8988T (cell line): Measurements from ENCODE around the gene PRMT7.

Source experiments
- DNase-seq: peaks from one replicate; pipeline ENCODE4 v3.0.0; 2011

PRMT7 gene, protein sequence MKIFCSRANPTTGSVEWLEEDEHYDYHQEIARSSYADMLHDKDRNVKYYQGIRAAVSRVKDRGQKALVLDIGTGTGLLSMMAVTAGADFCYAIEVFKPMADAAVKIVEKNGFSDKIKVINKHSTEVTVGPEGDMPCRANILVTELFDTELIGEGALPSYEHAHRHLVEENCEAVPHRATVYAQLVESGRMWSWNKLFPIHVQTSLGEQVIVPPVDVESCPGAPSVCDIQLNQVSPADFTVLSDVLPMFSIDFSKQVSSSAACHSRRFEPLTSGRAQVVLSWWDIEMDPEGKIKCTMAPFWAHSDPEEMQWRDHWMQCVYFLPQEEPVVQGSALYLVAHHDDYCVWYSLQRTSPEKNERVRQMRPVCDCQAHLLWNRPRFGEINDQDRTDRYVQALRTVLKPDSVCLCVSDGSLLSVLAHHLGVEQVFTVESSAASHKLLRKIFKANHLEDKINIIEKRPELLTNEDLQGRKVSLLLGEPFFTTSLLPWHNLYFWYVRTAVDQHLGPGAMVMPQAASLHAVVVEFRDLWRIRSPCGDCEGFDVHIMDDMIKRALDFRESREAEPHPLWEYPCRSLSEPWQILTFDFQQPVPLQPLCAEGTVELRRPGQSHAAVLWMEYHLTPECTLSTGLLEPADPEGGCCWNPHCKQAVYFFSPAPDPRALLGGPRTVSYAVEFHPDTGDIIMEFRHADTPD

DNA sequence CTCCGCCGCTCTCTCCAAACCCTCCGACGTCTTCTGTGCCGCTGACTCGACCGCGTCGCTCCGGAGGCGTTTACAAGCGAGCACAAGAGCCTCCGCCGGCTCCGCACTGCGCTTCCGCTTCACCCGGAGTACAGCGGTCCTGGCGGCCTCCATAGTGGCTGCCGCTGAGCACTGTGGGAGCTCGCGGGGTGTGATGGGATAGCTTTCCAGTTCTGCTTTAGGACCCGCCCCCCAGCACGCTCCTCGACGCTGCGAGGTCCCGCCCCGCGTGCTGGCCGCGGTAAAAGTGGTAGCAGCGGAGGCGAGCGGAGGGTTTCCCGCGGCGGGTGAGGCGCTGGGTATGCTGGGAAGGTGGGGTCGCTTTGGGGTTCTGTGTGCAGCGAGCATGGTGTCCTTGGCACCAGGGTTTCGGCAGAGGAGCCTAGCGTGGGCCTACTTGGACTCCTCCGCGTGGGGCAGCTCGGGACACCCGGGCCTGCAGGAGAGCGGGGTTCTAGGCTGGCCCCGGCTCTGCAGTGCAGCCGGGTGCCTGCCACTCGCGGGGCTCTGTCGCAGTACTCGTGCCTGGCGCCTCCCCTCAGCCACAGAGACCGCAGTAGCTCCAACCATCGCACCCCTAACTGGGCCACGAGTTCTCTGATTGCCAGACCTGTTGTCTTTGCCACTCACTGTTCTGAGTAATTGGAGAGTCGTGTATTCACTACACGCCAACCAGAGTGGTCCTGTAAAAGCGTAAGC is at the start of gene PRMT7, which contains the start of gene SLC7A6OS:
Gene PRMT7, plus strand, starts transcription at position 246 of the 738 bp plus-strand sequence. CDS start 4,961 bp downstream, outside the sequence.
Gene SLC7A6OS, minus strand, starts transcription at position 173 of the 738 bp plus-strand sequence. Its CDS starts 20 bp downstream, at position 153.
- peak; percentile 97 for DNase-seq

DNA sequence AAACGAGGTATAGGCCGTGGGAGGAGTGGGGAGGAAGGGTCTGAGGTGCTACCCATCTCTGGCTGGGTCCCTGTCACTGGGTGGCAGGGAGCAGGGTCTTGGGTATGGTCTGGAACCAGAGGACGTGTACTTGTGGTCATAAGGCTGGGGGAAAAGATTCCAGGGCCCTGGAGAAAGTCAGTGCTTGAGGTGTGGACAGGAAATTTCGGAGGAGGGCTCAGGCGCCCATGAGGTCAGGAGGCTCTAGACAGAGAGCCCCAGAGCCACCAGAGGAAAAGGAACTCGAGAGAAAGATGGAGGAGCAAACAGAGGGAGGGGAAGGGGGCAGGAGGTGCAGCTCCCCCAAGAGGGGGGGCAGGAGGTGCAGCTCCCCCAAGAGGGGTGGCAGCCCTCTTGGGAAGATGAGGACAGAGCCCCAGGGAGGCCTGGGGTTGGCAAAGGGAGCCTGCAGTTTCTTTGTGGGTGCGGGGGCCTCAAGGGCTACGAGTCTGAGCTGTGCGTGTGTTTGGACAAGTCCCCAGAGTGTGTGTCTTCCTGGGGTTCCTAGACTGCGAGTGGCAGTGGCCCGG is 47.2 kb upstream of the PRMT7 start:
- no peak for DNase-seq

DNA sequence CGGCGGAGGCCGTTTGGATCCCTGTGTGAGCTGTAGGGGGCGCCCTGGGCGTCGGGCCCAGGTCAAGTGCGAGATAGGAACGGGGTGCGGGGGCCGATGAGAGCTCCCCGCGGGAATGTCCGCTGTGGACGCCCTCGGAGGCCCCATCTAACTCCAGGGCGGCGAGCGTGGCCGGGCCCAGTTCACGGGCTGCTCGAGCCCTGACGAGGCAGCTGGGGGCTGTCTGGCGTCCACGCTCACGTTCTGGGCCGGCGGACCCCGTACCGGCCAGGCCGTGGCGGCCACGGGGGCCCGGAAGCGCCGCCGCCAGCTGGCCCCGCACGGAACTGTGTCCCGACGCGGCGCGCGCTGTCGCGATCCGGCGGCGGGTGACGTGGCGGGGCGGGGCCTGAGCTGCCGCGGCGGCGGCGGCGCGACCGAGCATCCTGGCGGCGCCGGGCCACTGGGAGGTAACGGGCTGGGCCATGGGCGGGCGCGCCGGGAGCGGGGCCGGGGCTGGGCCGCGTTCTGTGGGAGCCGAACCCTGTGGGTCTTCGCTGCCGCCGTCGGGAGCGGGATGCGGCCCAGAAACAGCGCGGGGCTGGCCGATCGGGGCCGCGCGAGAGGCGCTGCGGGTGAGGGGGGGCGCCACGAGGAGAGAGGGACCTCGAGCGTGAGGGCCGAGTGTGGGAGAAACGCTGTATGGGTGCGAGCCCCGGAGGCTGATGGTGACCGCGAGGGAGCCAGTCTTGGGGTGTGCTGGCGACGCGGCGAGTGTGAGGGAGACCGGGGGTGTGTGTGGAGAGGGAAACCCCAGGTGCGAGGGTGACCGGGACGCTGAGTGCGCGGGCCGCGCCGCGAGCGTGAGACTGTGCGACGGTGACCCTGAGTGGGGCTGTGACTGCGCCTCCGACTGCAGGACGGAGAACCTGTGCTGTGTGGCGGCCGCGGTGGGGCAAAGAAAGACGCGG is 46.4 kb upstream of the PRMT7 start, which contains the start of gene SLC7A6:
Gene SLC7A6, plus strand, starts transcription at position 399 of the 950 bp plus-strand sequence. CDS start 10,201 bp downstream, outside the sequence.
- peak; percentile 93 for DNase-seq

DNA sequence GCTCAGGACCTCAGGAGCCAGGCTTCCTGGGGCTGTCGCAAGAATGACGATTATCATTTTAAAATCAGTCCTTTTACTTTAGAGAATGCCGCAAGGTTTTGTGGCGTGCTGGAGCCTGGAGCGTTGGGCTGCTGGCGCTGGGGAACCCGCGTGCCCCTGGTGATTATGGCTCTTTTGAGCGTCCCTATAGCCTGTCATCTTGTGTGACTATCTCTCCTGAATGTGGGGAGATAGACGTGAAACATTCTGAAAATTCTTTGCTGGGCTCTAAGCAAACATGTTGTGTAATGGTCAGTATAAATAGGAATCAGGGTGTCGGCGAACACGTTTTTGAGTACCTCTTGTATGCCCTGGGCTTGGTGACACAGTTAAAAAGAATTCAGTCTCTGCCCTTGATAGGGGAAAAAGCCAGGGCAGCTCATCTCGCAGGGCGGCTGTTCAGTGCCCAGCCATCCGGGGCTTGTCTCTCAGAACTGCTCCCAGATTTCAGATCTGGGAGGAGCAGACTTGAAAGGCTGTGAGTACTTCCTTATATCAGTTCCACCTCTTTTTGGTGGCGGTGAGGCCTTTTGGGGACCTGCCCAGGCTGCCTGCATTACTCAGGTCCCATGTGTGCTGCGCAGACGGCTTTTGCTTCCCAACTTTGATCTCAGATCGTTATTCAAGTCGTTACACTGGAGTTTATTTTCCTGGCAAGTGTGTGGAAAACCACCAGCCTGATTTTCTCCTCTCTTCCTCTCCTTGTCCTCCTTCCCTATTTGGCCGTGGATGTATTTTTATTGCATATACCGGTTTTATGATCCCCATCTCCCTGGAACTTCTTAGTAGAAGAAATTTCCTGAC is 45.5 kb upstream of the PRMT7 start:
- DNase-seq = peak; percentile 92

DNA sequence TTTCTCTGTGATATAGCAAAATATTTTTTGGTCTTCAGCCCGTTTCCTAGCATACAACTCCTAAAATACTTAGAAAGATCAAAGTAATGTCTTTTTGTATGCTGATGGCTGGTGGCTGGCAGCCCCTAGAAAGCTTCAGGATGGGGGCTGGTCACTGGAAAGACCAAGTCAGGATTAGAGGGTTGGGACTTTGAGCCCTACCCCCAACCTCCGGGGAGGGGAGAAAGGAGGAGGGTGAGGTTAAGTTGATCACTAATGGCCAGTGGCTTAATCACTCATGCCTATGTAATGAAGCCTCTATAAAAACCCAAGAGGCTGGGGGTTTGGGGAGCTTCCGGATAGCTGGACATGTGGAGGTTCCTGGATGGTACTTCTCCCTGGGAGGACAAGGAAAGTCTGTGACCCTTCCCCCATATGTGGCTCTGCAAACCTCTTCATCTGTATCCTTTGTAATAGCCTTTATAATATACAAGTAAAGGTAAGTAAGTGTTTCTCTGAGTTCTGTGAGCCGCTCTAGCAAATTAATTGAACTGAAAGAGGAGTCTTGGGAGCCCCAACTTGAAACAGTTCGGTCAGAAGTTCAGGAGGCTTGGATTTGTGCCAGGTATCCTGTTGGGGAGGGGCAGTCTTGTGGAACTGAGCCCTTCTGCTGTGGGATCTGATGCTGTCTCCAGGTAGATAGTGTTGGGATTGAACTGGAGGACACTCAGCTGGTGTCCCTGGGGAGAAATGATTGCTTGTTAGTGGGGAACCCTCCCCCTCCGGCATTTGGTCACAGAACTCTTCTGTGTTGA is 43.0 kb upstream of the PRMT7 start:
- DNase-seq = no peak

DNA sequence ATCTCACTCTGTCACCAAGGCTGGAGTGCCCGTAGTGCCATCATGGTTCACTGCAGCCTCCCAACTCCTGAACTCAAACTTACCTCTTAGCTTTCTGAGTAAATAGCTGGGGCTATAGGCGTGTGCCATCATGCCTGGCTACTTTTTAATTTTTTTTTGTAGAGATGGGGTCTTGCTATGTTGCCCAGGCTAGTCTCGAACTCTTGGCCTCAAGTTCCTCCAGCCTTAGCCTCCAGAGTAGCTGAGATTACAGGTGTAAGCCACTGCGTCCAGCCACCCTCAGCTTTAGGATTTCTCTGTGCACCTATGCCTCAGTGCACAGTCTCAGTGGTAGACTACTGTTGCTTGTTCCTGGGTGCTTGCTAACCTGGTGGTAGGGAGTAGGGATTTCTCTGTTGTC is 41.0 kb upstream of the PRMT7 start:
- no peak for DNase-seq

DNA sequence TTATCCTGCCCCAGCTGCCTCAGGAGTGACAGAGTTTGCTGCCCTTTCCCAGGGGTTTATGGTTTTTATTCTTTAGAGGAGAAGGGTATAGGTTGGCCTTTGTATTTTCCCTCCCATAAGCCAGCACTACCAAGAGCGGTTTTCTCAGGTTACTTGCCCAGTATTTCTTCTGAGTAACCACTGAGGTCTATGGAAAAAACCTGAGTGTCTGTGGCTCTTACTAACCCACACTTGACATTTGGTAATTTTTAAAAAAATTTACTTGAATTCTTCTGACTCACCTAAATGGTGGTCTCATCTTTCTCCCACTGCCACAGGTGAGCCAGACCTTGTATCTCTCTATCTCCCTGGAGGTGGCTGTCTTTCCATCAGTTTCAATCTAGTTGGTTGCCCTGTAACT is 40.5 kb upstream of the PRMT7 start:
- DNase-seq = no peak

DNA sequence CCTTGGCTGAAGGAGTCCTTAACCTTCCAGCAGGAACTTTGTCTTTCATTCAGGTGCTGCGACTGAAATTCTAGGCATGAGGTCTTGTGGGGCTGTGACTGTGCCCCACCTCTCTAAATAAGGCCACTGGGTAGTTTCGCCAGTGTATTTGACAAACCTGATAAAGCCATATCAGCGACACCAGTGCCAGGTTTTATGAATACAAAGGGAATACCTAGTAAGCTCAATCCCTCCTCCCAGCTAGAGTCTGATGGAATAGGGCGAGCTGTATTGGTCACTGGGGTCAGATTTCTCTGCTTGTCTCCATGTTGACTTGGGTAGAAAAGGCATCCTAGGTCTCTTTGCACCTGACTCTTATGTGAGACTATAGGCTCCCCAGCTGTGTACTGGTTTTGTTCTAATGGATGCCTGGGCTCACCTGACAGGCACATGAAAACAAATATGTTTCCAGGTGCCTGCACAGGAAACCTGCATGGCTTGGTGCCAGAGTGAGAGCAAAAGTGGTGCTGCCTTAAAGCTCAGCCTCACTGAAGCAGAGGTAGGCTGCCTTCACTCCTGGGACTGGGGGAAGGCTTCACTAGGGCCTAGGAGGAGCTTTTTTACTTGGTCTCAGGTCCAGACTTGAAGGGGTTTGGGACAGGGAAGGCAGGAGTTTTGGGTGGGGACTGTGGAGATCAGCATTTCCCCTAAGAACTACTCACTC is 38.2 kb upstream of the PRMT7 start:
- no peak for DNase-seq

DNA sequence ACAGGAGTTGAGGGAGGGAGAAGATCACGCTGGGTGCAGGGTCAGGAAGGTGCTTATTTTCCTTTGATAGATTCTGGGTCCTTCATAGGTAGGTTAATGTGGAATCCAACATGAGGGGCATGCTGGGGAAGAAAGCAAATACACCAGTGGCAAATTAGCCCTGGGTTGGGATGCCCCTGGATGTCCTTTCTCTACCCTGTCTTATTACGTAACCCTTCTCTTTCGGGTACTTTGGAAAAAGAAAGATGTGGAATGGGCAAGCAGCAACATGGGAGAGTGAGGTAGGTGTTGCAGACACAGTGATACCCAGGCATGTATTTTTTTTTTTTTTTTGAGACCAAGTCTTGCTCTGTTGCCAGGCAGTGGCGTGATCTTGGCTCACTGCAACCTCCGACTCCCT is 37.4 kb upstream of the PRMT7 start:
- DNase-seq = no peak

DNA sequence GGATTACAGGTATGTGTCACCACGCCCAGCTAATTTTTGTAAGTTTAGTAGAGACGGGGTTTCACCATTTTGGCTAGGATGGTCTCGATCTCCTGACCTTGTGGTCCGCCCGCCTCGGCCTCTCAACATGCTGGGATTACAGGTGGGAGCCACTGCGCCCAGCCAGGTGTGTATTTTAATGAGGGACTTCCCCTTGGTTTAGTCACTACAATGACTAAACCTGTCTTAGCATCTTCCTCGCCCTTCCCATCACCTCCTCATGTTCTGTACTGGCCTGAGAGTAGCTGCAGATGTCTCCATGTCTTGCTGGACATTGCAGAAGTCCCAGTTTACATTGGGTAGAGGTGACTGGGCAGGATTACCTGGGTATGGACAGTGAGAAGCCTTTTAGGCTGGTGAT is 36.9 kb upstream of the PRMT7 start:
- DNase-seq = no peak

DNA sequence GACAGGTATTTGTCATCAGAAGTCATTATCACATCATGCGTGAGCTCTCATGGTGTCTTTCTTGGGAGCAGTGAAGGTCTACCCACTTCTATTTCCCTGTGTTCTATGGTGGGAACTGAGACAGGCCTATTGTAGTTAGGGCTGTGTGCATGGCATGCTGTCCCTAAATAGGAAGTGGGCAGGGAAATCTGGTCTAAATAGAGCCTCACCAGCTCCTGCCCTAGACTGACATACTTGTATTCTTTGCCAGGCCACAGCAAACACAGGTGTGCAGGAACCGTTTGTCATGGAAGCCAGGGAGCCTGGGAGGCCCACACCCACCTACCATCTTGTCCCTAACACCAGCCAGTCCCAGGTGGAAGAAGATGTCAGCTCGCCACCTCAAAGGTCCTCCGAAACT is 36.4 kb upstream of the PRMT7 start:
- no peak for DNase-seq

DNA sequence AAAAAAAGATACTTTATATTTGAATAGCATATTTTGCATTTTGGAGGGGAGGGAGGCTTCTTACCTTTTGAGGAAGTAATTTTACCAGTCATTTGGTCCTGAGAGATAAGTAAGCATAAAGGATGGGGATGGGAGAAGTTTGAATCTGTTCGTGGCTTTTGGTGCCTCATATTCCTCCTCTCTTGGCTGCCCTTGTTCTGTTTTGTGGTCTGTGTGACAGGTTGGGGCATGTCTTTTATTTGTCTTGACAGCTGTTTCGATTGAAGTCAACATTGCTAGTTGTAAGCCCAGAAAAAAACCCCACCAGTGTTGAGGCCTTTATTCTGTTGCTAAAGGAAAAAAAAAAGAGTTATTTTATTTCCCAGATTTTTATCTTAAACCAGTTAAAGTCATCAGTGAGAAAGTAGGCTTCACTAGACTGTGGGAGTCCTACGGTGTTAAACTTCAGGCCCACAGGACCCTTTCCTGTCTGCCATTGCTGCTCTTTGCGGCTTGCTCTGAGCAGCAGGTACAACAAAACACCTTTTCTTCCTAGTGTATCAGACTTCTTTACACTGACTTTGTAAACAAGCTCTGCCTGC is 35.1 kb upstream of the PRMT7 start:
- no peak for DNase-seq

DNA sequence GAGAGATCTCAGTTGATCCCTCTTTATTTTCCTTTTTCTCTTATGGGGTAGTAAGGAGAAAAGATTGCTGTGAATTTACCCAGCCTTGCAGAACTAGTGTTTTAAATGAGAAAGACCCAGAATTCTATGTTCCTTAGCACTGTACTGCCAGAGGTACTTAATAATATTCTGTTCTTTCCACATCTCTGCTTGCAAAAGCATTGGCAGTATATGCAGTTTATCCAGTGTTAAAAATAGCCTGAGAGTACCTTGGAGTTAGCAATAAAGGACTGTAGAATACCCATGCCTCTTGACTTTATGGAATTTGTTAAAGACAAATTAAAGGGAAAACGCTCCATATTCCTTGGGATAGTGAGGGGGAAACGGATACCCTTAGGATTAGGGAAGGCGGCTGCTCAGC is 34.6 kb upstream of the PRMT7 start:
- no peak for DNase-seq

DNA sequence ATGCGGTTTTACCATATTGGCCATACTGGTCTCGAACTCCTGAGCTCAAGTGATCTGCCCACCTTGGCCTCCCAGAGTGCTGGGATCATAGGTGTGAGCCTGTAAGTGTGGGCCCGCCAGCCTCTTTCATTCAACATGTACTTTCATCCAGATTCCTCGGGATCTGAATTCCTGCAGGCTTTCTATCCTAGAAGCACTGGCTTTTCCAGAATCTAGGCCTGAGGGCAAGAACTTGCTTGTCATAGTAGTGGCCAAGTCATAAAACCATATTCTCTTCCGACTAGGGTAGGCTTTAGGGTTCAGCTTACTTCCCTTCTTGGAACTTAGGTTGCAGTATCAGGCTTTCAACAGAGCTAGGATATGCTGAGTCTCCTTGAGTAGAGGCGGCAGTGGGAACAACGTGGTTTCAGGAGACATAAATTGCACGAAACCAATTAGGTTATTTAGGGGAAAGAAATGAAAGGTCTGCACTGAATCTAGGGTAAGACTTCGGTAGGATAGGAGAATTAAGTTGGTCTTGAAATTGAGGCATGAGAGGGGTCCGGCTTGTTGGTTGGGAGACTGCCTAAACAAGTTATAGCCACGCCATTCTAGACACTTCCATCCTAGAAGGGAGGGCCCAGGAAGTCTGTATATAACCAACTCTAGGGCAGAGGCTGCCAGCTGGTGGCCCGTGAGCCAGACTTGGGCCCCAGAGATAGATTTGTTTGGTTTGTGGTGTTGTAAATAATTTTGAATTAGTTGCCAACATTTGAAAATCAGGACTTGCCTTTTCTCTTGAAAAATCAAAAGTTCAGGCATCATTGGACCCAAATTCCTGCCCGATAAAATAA is 30.9 kb upstream of the PRMT7 start:
- no peak for DNase-seq

DNA sequence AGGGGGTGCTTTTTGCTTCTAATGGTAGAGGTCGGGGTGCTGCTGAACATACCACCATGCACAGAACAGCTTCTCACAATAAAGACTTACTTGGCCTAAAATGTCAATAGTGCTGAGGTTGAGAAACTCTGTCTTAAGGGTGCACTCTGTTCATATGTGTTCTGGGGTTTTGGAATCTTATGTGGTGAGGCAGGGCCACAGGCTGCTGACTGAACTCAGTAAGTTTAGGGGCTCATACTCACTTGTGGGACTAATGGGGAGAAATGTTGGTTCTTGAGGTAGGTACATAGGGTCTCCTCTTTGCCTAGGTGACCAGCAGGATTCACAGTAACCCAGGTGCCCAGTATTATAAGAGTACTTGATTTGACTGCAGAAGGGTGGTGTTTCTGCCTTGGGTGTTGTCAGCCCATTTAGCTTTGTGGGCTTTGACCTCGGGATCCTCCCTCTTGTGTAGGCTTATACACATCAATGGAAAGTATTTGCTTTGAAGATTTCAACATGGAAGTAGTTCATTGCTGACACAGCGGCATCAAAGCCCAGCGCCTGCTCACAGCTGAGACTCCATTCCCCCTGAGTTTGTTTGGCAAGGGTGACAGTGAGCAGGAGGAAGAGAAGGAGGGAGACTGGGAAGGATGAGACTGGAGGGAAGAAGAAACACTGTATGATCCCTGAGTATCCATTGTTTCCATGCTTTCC is 29.3 kb upstream of the PRMT7 start:
- DNase-seq = no peak

DNA sequence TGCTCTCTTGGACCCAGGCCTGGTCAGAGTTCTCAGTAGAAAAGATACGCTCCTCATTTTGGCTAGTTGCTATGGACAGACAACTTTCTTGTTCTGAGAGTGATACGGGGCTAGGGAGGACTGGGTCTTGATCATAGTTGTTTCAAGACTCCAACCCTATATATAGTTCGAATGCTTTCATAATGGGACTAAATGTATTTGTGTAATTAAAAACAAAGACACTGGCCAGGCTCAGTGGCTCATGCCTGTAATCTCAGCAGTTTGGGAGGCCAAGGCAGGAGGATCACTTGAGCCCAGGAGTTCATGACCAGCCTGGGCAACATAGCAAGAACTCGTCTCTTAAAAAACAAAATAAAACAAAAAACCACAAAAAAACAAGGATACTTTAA is 28.8 kb upstream of the PRMT7 start:
- DNase-seq = no peak

DNA sequence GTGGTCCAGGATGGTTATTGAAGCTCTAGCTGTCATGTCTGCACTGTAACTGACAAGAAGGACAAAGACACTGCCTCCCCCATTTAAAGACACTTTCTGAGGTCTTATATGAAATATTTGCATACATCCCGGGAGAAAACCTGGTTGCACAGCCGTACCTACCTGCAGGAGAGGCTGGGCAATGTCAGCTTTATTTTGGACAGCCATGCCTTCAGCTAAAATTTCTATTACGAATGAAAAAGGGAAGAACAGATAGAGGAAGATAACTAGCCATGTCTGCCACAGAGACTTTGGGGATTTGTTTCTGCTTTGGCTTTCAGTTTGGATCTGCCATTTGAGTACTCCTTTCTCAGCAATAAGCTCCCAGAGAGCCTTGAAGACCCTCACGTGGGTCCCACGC is 27.5 kb upstream of the PRMT7 start:
- DNase-seq = no peak
